PFSK-1 (cell line): ENCODE data around the gene UNC45A.

Experiments used
- FOXP2 ChIP-seq: optimal IDR thresholded peaks from 2 replicates; pipeline ENCODE3; 2011; ENCODE audit warnings: borderline replicate concordance, control low read depth, inconsistent platforms; ENCODE audit not compliant: insufficient read depth; ENCODE audit errors: extremely low read length, extremely low read depth
- POLR2AphosphoS5 ChIP-seq: IDR thresholded peaks from 2 replicates; pipeline ENCODE4 v1.6.1; 2012; ENCODE audit warnings: low read depth, mild to moderate bottlenecking, control low read depth, low read length, moderate library complexity
- REST ChIP-seq, 2 experiments: IDR thresholded peaks; 2 replicates each; pipeline versions ENCODE4 v1.6.1 to v1.8.0; 2011 to 2012; ENCODE audit warnings: low read depth in 2 of 2, low read length in 2 of 2, control low read depth in 1 of 2, inconsistent platforms in 1 of 2, mild to moderate bottlenecking in 1 of 2, moderate library complexity in 1 of 2; ENCODE audit not compliant: insufficient read depth in 1 of 2
- SIN3A ChIP-seq: IDR thresholded peaks from 2 replicates; pipeline ENCODE4 v1.6.1; 2012; ENCODE audit warnings: mild to moderate bottlenecking, low read length, moderate library complexity, borderline replicate concordance; ENCODE audit not compliant: insufficient read depth
- TAF1 ChIP-seq: IDR thresholded peaks from 2 replicates; pipeline ENCODE4 v1.6.1; 2012; ENCODE audit warnings: low read length, control low read depth, borderline replicate concordance; ENCODE audit not compliant: insufficient read depth

The UNC45A gene

GRCh38 chr15:90972133-90972532 is 37.0 kb downstream of the UNC45A start:
- TF ChIP-seq SIN3A (no peak), FOXP2 (no peak), REST (IDR thresholded peaks at IDR 0.05; ENCODE audit: insufficient read depth in 1 of 2, low read depth in 2 of 2, low read length in 2 of 2) (no peak), TAF1 (no peak), POLR2AphosphoS5 (no peak)

GRCh38 chr15:90974216-90974615 is 39.1 kb downstream of the UNC45A start:
- TF ChIP-seq TAF1 (no peak), SIN3A (no peak), POLR2AphosphoS5 (no peak), REST (IDR thresholded peaks at IDR 0.05; ENCODE audit: insufficient read depth in 1 of 2, low read depth in 2 of 2, low read length in 2 of 2) (no peak), FOXP2 (no peak)

GRCh38 chr15:90979582-90979981 is 44.5 kb downstream of the UNC45A start:
- TF ChIP-seq TAF1 (no peak), POLR2AphosphoS5 (no peak), REST (IDR thresholded peaks at IDR 0.05; ENCODE audit: insufficient read depth in 1 of 2, low read depth in 2 of 2, low read length in 2 of 2) (no peak), FOXP2 (no peak)

GRCh38 chr15:90981681-90982080 is 46.6 kb downstream of the UNC45A start:
- TF ChIP-seq POLR2AphosphoS5: no peak
- no peak for TF ChIP-seq TAF1
- no peak for TF ChIP-seq REST (IDR thresholded peaks at IDR 0.05; ENCODE audit: insufficient read depth in 1 of 2, low read depth in 2 of 2, low read length in 2 of 2)
- TF ChIP-seq SIN3A: no peak

GRCh38 chr15:90982135-90982534 is 47.0 kb downstream of the UNC45A start:
- TF ChIP-seq SIN3A (no peak), POLR2AphosphoS5 (no peak), TAF1 (no peak), FOXP2 (no peak), REST (IDR thresholded peaks at IDR 0.05; ENCODE audit: insufficient read depth in 1 of 2, low read depth in 2 of 2, low read length in 2 of 2) (no peak)
